Endothelial cell of umbilical vein (primary cell): ENCODE measurements around the gene TMEM174. TPM values are rescaled to one million over a fixed set of nuclear protein-coding genes. Genes with fewer than 3 reads are reported as not detected.

Experiments used
- Bru-seq: library from RNA; stranded (reverse); fragments of 400-500 nt; gene quantifications from one replicate; lab custom pipeline; 2021; lab: Mats Ljungman, UMichigan
- BruChase-seq, 2 experiments: library from RNA; stranded (reverse); fragments of 400-500 nt; gene quantifications; one replicate each; lab custom pipeline; 2021; lab: Mats Ljungman, UMichigan
- BruUV-seq: library from RNA; stranded (reverse); fragments of 400-500 nt; replicated peaks from 2 replicates; lab custom pipeline; 2021; lab: Mats Ljungman, UMichigan
- CTCF ChIA-PET: fragments of 300-600, 350-600 bp; sonication (Branson Sonifier 250); formaldehyde crosslinking; loops from one replicate; lab custom pipeline; 2021; ENCODE audit warnings: antibody characterized with exemption, inconsistent platforms; lab: Charles Lee
- POLR2A ChIA-PET: fragments of 300-600, 350-600 bp; sonication (Branson Sonifier 250); formaldehyde crosslinking; loops from one replicate; lab custom pipeline; 2021; ENCODE audit warnings: antibody characterized with exemption, inconsistent platforms; lab: Charles Lee
- DNase-seq: peaks from one replicate; pipeline ENCODE4 v3.0.0-alpha.2; 2011; ENCODE audit warnings: low read depth, low spot score
- FAIRE-seq: peaks from 2 replicates; lab custom pipeline; 2011; peaks lifted over from hg19 to GRCh38; lab: Jason Lieb, UNC
- H2AFZ ChIP-seq: 2 replicates; pipeline ENCODE4 v1.6.0; 2012; ENCODE audit warnings: low read depth, low read length, control low read depth, inconsistent platforms
- H3K27ac ChIP-seq: 2 replicates; pipeline ENCODE4 v1.5.1; 2011; ENCODE audit warnings: low read depth, mild to moderate bottlenecking, control low read depth, low read length, moderate library complexity; ENCODE audit not compliant: insufficient read depth
- H3K27me3 ChIP-seq, 2 experiments: 2 replicates each; pipeline versions ENCODE4 v1.6.0 to v1.6.1; 2011; ENCODE audit warnings: low read length in 2 of 2, mixed read lengths in 1 of 2; ENCODE audit not compliant: control insufficient read depth in 2 of 2, insufficient read depth in 2 of 2
- H3K36me3 ChIP-seq, 2 experiments: 2 replicates in 1 of 2; 3 replicates in 1 of 2; pipeline ENCODE4 v1.5.1; 2011; ENCODE audit warnings: low read length in 2 of 2, mild to moderate bottlenecking in 1 of 2, moderate library complexity in 1 of 2; ENCODE audit not compliant: control insufficient read depth in 2 of 2, insufficient read depth in 2 of 2; ENCODE audit errors: extremely low read depth in 1 of 2
- H3K4me1 ChIP-seq: 3 replicates; pipeline ENCODE4 v1.5.1; 2011; ENCODE audit warnings: mild to moderate bottlenecking, low read length; ENCODE audit not compliant: control insufficient read depth, insufficient read depth; ENCODE audit errors: extremely low read depth
- H3K4me2 ChIP-seq: 2 replicates; pipeline ENCODE4 v1.6.1; 2011; ENCODE audit warnings: low read length, control low read depth, mixed read lengths; ENCODE audit not compliant: insufficient read depth
- H3K4me3 ChIP-seq, 3 experiments: fragments of 200-600 bp in 1 of 3; sonication (generic), shearing (Covaris generic) in 1 of 3; replicated peaks in 1 of 3; 2 replicates each; pipeline ENCODE4 v1.5.1; 2011 to 2016; ENCODE audit warnings: control low read depth in 3 of 3, low read length in 3 of 3, mild to moderate bottlenecking in 2 of 3, inconsistent platforms in 1 of 3, low read depth in 1 of 3, moderate library complexity in 1 of 3; ENCODE audit not compliant: insufficient read depth in 1 of 3
- H3K79me2 ChIP-seq: 2 replicates; pipeline ENCODE4 v1.6.0; 2012; ENCODE audit warnings: low read length, inconsistent platforms; ENCODE audit not compliant: control insufficient read depth, insufficient read depth
- H3K9ac ChIP-seq: replicated peaks from 2 replicates; pipeline ENCODE3; 2011; ENCODE audit warnings: low read length, control low read depth; ENCODE audit not compliant: insufficient read depth; ENCODE audit errors: extremely low read depth
- H3K9me1 ChIP-seq: replicated peaks from 3 replicates; pipeline ENCODE4 v1.6.0; 2011; ENCODE audit warnings: mild to moderate bottlenecking, low read length; ENCODE audit not compliant: control insufficient read depth, insufficient read depth; ENCODE audit errors: extremely low read depth
- H3K9me3 ChIP-seq: replicated peaks from 2 replicates; pipeline ENCODE4 v1.5.1; 2012; ENCODE audit warnings: low read length, inconsistent platforms; ENCODE audit not compliant: control insufficient read depth, insufficient read depth
- H4K20me1 ChIP-seq: replicated peaks from 2 replicates; pipeline ENCODE3; 2011; ENCODE audit warnings: mild to moderate bottlenecking, low read length; ENCODE audit not compliant: control insufficient read depth, insufficient read depth; ENCODE audit errors: extremely low read depth
- CTCF ChIP-seq, 2 donors: IDR thresholded peaks; 1 replicate in 1 of 2; 2 replicates in 1 of 2; pipeline ENCODE4 v1.5.1; 2011; ENCODE audit warnings: low read length in 2 of 2, mild to moderate bottlenecking in 2 of 2, moderate library complexity in 2 of 2, control low read depth in 1 of 2, inconsistent platforms in 1 of 2, low read depth in 1 of 2; ENCODE audit not compliant: insufficient read depth in 1 of 2; ENCODE audit errors: extremely low read depth in 1 of 2
- EZH2 ChIP-seq: IDR thresholded peaks from 2 replicates; pipeline ENCODE4 v1.6.1; 2012; ENCODE audit warnings: borderline replicate concordance, low read depth, mild to moderate bottlenecking, moderate library complexity, low read length, inconsistent platforms; ENCODE audit not compliant: severe bottlenecking
- FOS ChIP-seq: IDR thresholded peaks from 2 replicates; pipeline ENCODE4 v1.6.1; 2011; ENCODE audit warnings: mild to moderate bottlenecking, low read length, moderate library complexity, borderline replicate concordance; ENCODE audit not compliant: insufficient read depth
- GATA2 ChIP-seq: IDR thresholded peaks from 2 replicates; pipeline ENCODE4 v1.7.0; 2011; ENCODE audit warnings: low read depth, mild to moderate bottlenecking, moderate library complexity, mixed read lengths, low read length; ENCODE audit not compliant: insufficient read length, insufficient read depth
- JUN ChIP-seq: IDR thresholded peaks from 2 replicates; pipeline ENCODE4 v1.6.1; 2011; ENCODE audit warnings: borderline replicate concordance, low read depth; ENCODE audit not compliant: insufficient read length, insufficient read depth
- MAX ChIP-seq: IDR thresholded peaks from 2 replicates; pipeline ENCODE4 v1.6.1; 2011; ENCODE audit not compliant: insufficient read depth, insufficient read length
- MYC ChIP-seq: IDR thresholded peaks from one replicate; pipeline ENCODE4 v1.6.1; 2011; ENCODE audit warnings: mild to moderate bottlenecking, low read depth, low read length
- POLR2A ChIP-seq: IDR thresholded peaks from 2 replicates; pipeline ENCODE4 v1.6.1; 2012; ENCODE audit warnings: low read depth, mild to moderate bottlenecking, control low read depth, low read length
- POLR2AphosphoS5 ChIP-seq: IDR thresholded peaks from 2 replicates; pipeline ENCODE4 v1.6.1; 2012; ENCODE audit warnings: low read depth, mild to moderate bottlenecking, control low read depth, low read length, moderate library complexity; ENCODE audit not compliant: insufficient read depth
- dilution Hi-C: fragments of 300-500 bp; cut with MboI; formaldehyde crosslinking; loops from one replicate; pipeline ENCODE4 v1.15.0; 2019; ENCODE audit warnings: low sequenced_read_pairs; ENCODE audit not compliant: extremely low pct_ligation_motif_present
- intact Hi-C: fragments of 100-400 bp; cut with micrococcal nuclease; formaldehyde crosslinking; loops from one replicate; pipeline ENCODE4 v1.10.0; 2022
- long read RNA-seq: library from polyadenylated mRNA; stranded (forward); transcript quantifications from one replicate; pipeline ENCODE4 v2.0.0, GENCODE V29; 2021
- polyA minus RNA-seq, 3 experiments: library from RNA; depleted of rRNA, polyadenylated mRNA; stranded (reverse); fragments of >200 nt; gene quantifications; 1 replicate in 1 of 3; 2 replicates in 2 of 3; pipeline ENCODE4 v1.2.3, GENCODE V29; 2011
- polyA plus RNA-seq, 4 experiments: library from polyadenylated mRNA; depleted of rRNA in 3 of 4; stranded (reverse) in 3 of 4; unstranded in 1 of 4; fragments of >200 nt; gene quantifications; 2 replicates each; pipeline versions ENCODE4 v1.2.1 to v1.2.3, GENCODE V29; 2011 to 2012; ENCODE audit warnings: missing spikeins in 1 of 4
- total RNA-seq: library from RNA; stranded (reverse); gene quantifications from 2 replicates; pipeline ENCODE4 v1.2.3, GENCODE V29; 2021

The TMEM174 gene
- total RNA-seq (not detected in 2 replicates), polyA plus RNA-seq (not detected in 2 replicates), polyA minus RNA-seq (not detected in 2 replicates), Bru-seq, nascent RNA (not detected), BruChase-seq, experiment 1, labeled RNA remaining after a 6-hour chase (not detected), BruChase-seq, experiment 2, labeled RNA remaining after a 2-hour chase (not detected)
- not detected in 2 replicates for polyA plus RNA-seq (2011; cell fraction: cytosol; rRNA removed)
- not detected in 2 replicates for polyA plus RNA-seq (2011; cell fraction: nucleus; rRNA removed)
- polyA plus RNA-seq (2012): not detected in 2 replicates
- not detected for polyA minus RNA-seq (2011; cell fraction: cytosol; rRNA and poly(A)+ RNA removed)
- polyA minus RNA-seq (2011; cell fraction: nucleus; rRNA and poly(A)+ RNA removed): not detected in 2 replicates
- long read RNA-seq: 0 reads

- Histone ChIP-seq H3K79me2 (no peaks in the 10 kb centered on the region), H3K27me3 (peaks cover 26 to 56% of the 10 kb centered on the region in 2 experiments), H4K20me1 (no peaks in the 10 kb centered on the region), H3K4me1 (no peaks in the 10 kb centered on the region), H3K9me3 (no peaks in the 10 kb centered on the region), H3K4me2 (no peak within 1 kb of the TSS), H3K9ac (no peak within 1 kb of the TSS), H3K4me3 (no peak within 1 kb of the TSS), H3K9me1 (no peaks in the 10 kb centered on the region), H3K36me3 (no peaks in the 10 kb centered on the region), H3K27ac (no peak within 1 kb of the TSS), H2AFZ (no peak within 1 kb of the TSS)
- ChIA-PET CTCF (interaction anchor here (1.0 to 5.3 kb wide), 7 partner anchors 9 to 94 kb away, joined by 5 to 57 read pairs (median 24); no protein-coding TSS in a partner anchor), POLR2A (interaction anchor here (0.6 kb wide), 1 partner anchor 77 kb away, joined by 4 read pairs; no protein-coding TSS in a partner anchor)
- intact Hi-C loops: loop anchor here (10.0 kb wide), 1 partner anchor 248 kb away; no protein-coding TSS in a partner anchor
- no peak for DNase-seq
- no peak for FAIRE-seq
- dilution Hi-C loops: no loop called here
- TF ChIP-seq POLR2A (no peak), EZH2 (no peak), GATA2 (no peak), JUN (no peak), CTCF (IDR thresholded peaks at IDR 0.05; ENCODE audit: extremely low read depth in 1 of 2, insufficient read depth in 1 of 2, low read depth in 1 of 2, low read length in 2 of 2) (no peak), MYC (no peak), POLR2AphosphoS5 (no peak), FOS (no peak), MAX (no peak)
- no TSS peak for BruUV-seq
Measured at GRCh38 chr5:73172951-73173350, at the start of gene TMEM174. Gene TMEM174, plus strand, starts transcription at chr5:73173193. Its CDS starts 51 bp downstream, at chr5:73173244.
